A549 (cell line): ENCODE measurements around the gene TBCA.

Experiments
- BHLHE40 ChIP-seq: IDR thresholded peaks from 2 replicates; pipeline ENCODE4 v1.6.1; 2012; ENCODE audit warnings: low read depth, low read length, inconsistent platforms
- EP300 ChIP-seq, 2 experiments: fragments of >200 bp; sonication (Bioruptor Twin); formaldehyde crosslinking; IDR thresholded peaks; 2 replicates in 1 of 2; 3 replicates in 1 of 2; pipeline ENCODE4 v1.6.1; 2016 to 2017
- POLR2A ChIP-seq: IDR thresholded peaks from 2 replicates; pipeline ENCODE4 v1.6.1; 2012; ENCODE audit warnings: mild to moderate bottlenecking, low read length
- POLR2AphosphoS2 ChIP-seq: conservative IDR thresholded peaks from 2 replicates; pipeline ENCODE4 v1.6.1; 2012; ENCODE audit warnings: low read length, improper control_type of control experiment, inconsistent platforms
- TF ChIP-seq, protein P1 (sequence below): fragments of >200 bp; sonication (Bioruptor Twin); formaldehyde crosslinking; IDR thresholded peaks from 3 replicates; pipeline ENCODE4 v1.5.1; 2016
- TF ChIP-seq, protein P2 (sequence below): IDR thresholded peaks from 2 replicates; pipeline ENCODE4 v1.6.1; 2012
- TF ChIP-seq, protein P3 (sequence below): fragments of 450-650 bp; IDR thresholded peaks from 2 replicates; pipeline ENCODE4 v1.6.1; 2014; ENCODE audit warnings: antibody characterized with exemption

DNA sequence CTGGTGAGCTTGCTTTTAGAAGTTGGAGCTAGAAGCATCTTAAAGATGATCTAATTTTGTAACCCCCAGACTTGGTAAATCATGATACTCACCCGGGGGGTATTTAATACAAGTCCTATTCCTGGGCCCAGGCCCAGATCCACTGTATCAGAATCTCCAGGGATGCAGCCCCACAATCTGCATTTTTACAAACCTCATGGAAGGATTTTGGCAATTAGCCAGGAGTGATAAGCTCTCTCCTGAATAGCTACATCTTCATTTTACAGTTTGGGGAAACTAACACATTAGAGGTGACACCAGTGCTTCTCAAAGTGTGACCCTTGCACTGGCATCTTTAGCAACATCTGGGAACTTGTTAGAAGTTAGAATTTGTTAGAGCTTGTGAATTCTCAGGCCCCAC is 106.5 kb downstream of the TBCA start:
- TF ChIP-seq POLR2AphosphoS2 (no peak), EP300 (IDR thresholded peaks at IDR 0.05) (no peak), BHLHE40 (no peak), POLR2A (no peak)
- TF ChIP-seq, protein P1, sequence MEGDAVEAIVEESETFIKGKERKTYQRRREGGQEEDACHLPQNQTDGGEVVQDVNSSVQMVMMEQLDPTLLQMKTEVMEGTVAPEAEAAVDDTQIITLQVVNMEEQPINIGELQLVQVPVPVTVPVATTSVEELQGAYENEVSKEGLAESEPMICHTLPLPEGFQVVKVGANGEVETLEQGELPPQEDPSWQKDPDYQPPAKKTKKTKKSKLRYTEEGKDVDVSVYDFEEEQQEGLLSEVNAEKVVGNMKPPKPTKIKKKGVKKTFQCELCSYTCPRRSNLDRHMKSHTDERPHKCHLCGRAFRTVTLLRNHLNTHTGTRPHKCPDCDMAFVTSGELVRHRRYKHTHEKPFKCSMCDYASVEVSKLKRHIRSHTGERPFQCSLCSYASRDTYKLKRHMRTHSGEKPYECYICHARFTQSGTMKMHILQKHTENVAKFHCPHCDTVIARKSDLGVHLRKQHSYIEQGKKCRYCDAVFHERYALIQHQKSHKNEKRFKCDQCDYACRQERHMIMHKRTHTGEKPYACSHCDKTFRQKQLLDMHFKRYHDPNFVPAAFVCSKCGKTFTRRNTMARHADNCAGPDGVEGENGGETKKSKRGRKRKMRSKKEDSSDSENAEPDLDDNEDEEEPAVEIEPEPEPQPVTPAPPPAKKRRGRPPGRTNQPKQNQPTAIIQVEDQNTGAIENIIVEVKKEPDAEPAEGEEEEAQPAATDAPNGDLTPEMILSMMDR = no peak
- TF ChIP-seq, protein P2, sequence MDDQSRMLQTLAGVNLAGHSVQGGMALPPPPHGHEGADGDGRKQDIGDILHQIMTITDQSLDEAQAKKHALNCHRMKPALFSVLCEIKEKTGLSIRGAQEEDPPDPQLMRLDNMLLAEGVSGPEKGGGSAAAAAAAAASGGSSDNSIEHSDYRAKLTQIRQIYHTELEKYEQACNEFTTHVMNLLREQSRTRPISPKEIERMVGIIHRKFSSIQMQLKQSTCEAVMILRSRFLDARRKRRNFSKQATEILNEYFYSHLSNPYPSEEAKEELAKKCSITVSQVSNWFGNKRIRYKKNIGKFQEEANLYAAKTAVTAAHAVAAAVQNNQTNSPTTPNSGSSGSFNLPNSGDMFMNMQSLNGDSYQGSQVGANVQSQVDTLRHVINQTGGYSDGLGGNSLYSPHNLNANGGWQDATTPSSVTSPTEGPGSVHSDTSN = no peak
- TF ChIP-seq, protein P3, sequence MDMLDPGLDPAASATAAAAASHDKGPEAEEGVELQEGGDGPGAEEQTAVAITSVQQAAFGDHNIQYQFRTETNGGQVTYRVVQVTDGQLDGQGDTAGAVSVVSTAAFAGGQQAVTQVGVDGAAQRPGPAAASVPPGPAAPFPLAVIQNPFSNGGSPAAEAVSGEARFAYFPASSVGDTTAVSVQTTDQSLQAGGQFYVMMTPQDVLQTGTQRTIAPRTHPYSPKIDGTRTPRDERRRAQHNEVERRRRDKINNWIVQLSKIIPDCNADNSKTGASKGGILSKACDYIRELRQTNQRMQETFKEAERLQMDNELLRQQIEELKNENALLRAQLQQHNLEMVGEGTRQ = no peak
